GM21381 (cell line): Measurements from ENCODE around the gene INPP5D.
"Not testable (repeated sequence)": the region's sequence is repeated elsewhere in the genome, so short reads cannot be mapped to it uniquely, and the experiment has no call there.

Source experiments
- ATAC-seq: cut with Tn5 transposase; IDR thresholded peaks from one replicate; pipeline ENCODE4 v1.9.1; 2021; ENCODE audit warnings: mild to moderate bottlenecking, moderate library complexity; ENCODE audit not compliant: unreplicated experiment

Gene INPP5D

DNA sequence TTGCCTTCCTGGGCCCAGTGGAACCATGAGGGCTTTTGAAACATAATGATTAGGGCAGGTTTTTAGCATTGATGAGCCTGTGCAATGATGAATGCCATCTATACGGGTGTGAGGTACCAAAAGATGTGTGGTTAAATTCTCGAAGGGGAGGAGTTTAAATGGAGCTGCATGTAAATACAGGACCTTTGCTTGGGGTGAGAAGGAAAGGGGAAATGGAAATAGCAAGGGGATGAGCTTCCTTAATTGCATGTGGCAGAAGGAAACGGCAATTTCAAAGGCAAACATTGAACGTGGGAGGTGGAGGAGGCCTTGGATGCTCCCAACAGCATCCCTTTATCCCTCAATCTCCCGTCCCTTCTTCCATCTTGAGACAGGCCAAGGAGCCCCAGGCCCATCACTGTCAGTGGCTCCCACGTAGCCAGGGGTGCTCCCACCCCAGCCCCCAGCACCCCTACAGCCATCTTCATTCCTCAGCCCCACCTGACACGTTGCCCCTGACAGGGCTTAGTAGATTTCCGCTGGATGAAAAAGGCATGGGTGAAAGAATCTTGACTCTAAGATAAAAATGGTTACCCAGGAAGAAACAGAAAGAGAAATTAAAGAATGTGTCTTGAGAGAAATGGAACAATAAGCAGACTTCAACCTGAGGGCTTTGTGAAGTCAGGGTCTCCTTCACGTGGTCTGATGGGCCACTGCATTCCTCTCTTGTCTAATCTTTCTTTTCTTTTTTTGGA is 32.5 kb downstream of the INPP5D start:
- no peak for ATAC-seq

DNA sequence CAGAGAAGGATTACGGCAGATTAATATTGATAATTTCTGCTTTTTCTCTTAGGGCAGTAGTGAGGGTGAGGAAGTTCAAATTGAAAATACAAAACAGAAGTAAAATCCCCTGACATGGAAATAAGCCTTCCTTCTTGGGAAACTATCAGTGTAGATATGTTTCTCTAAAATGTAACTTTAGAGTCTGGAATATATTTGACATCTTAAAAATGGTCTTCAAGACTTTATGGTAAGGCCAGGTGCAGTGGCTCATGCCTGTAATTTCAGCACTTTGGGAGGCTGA is 33.0 kb downstream of the INPP5D start:
- no peak for ATAC-seq

DNA sequence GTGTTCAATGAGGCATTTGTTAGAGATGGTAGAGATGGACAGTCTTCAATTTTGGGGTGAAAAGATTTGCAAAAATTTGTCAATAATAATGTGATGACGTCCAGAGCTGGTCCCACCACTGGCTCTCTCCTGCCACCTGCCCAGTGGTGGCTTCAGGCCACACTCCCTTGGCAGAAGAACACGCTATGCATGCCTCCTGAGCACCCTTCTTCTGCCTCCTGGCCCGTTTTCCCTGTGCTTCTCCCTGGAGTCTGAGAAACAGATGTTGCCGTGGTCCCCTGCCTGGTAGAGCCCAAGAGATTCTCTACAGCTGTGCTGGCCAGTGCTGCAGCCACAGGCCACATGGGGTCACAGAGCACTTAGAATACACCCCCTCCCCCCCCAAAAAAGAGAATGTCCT is 33.6 kb downstream of the INPP5D start:
- ATAC-seq = no peak

DNA sequence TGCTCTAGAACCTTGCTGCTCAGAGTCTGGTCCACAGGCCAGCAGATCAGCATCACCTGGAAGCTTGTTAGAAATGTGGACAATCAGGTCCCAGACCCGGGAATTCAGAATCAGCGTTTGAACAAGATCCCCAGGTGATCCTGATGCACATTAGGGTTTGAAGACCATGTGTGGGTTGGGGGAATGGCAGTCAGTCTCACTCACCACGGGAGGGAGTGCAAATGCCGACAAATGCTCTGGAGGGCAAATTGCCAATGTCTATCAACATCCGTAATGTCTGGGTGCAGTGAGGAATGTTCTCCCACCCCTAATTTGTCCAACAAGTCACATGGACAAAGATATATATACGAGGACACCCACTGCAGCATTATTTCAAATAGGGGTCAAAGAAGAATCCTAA is 34.5 kb downstream of the INPP5D start:
- no peak for ATAC-seq

DNA sequence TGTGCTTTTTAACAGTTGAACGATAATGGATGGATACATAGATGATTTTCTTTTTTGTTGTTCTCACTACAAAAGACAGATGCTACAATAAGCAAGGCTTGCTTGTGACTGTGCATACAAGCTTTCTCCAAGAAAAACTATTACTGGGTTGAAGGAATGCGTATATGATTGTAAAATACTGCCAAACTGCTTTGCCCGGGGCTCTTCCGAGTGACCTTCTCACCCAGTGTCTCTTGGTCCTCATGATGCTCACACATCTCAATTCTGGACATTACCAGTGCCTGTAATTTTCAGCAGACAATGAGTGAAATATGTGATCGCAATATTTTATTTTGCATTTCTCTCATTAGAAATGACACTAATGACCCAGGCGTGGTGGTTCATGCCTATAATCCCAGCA is 35.9 kb downstream of the INPP5D start:
- ATAC-seq = no peak

DNA sequence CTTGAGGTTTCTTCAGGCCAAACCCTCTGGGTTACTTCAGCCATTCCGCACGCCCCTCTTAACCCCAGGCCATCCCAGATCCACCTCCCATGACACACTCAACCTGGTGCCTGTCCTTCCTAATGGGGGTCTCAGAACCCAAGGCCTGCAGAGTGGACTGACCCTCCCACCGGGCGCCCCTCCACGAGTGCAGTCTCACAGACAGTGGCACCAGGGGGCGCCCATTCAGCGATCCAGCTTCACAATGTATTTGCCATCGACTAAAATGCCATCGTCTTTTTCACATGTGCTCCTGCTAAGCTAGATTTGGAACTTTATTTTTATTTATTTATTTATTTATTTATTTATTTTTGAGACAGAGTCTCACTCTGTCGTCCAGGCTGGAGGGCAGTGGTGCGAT is 38.5 kb downstream of the INPP5D start:
- no peak for ATAC-seq

DNA sequence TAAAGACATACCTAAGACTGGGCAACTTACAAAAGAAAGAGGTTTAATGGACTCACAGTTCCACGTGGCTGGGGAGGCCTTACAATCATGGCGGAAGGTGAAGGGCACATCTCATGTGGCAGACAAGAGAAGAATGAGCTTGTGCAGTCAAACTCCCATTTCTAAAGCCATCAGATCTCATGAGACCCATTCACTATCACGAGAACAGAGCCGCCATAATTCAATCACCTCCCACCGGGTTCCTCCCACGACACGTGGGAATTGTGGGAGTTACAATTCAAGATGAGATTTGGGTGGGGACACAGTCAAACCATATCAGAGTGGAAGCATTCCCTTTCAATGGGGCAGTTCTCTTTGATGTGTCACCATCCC is 39.7 kb downstream of the INPP5D start:
- not testable (repeated sequence) for ATAC-seq

DNA sequence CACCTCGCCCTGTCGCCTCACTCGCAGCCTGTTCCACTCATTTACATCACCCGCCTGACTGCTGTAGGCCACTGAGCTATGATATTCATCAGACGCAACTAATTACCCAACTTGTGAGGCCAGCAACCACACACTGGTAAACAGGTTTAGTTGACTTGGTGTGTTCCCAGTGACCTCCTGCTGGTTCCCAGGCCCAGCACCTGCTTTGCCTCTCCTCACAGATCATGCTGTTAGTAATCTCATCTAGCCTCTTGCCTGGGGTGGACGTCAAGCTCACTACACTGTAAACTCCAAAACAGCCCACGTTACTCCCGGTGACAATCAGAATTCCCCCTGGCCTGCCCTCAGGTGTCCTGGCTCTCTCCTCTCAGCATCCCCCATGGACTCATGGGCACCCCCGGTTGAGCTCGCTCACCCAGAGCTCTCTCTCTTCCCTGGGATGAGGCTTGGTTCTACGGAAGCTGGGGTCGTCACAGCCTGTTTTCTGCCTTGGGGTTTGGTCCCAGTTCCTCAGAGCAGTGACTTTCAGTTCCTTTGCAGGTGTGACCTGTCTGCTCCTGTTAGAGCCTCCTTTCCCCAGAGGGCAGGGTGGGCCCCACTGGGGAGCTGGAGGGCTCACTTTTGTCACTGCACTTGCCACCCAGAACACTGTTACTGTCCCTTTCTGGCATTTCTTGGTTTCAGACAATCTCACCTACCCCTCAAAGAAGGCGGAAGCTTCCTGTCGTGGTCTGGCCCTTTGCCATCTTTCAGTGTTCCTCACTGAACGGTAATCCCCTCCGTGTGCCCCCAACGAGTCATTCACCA is 40.3 kb downstream of the INPP5D start:
- ATAC-seq = peak; percentile 85

DNA sequence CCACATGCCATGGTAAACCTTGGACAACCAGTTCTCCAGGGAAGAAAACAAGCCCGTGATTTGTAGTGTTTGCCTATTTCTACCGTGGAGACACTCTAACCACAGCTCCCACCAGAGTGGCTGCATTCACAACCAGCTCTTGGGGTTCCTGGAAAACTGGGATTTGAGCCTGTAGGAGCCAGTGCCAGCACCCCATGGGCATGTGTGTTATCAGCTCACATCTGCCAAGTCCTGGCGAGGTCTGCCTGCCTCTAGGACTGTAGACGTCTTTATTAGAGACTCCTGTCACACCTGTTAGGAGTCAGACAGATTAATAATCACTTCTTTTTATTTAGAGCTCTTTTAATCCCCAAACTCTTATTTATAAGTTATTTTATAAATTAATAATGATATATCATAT is 41.0 kb downstream of the INPP5D start:
- ATAC-seq = no peak

DNA sequence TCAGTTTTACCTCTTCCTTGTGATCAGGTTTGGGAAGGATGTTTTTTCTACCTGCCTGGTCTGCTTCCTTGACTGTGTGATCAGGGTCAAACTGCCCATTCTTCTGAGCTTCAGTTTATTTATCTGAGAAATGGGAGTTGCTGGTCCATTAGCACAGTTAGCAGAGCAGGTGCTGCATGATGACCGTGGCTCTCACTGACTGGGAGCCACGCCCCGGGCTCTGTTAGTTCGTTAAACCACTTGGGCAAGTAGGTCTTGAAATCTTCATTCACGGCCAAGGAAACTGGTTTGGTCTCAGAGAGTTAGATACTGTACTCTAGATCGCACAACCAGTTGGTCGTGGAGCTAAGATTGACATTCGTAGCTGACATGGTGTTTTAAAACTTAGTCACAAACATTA is 41.7 kb downstream of the INPP5D start:
- no peak for ATAC-seq

DNA sequence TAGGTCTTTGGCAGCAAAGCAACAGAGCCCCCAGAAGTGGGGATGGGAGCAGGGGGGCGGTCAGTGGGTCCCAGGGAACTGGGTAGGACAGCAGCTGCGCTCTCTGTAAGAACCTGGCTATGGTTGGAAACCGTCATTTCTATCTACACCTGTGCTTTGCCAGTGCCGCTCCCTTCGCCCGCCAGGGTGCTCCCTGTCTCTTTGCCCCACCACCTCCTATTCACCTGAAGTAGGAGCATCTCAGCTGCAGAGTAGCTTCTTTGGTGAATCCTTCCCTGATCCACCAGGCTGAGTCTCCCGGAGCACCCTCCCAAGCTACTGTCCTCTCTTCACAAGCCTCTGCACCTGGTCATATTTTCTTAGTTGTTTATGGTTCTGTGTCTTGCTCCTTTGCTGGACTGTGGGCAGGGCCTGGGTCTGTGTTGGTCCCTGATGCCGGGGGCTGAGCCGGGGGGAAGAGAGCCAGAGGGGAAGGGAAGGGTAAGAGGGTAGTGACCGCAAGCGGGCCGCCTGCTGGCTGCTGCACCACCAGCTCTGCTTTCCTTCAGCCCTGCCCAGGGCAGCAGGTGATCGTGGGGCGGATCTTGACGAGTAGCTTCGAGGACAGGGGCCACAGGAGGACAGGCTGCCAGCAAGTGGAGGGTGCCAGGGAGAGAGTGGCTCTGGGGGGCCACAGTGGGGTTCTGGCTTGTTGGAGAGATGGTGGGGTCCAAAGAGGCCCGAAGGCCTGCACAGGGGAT is 45.2 kb downstream of the INPP5D start:
- ATAC-seq = no peak

DNA sequence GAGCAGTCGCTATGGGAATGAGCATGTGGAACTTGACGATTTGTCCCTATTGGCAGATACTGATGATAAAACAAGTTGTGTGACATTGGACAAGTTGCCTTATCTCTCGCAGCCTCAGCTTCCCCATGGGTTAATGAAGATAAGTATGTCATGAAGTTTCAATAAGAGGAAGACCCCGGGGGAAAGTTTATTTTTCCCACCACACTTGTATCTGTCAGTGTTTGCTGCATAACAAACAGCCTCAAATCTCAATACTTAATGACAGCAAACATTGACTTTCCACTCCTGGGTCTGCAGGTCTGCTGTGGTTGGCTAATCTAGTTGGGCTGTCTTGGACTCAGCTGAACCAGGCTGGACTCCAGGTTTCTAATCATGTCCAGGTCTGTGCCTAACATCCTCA is 45.8 kb downstream of the INPP5D start:
- no peak for ATAC-seq

DNA sequence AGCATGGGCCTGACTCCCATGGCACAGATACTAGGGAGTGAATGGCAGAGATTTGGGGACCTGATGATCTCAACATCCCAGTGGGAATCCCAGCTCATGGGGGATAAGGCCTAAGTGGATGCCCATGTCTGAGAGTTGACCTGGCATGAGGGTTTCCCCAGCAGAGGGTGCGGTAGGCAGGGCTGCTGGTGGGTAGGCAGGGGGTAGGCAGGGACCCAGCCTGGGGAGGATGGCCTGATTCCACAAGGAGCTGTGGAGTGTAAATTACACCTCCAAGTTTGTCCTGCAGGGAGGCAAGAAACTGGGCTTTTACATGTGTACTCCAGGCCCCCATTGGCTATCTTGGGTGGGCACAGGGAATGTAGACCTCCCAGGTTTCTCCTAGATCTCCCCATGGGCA is 46.9 kb downstream of the INPP5D start:
- ATAC-seq = no peak

DNA sequence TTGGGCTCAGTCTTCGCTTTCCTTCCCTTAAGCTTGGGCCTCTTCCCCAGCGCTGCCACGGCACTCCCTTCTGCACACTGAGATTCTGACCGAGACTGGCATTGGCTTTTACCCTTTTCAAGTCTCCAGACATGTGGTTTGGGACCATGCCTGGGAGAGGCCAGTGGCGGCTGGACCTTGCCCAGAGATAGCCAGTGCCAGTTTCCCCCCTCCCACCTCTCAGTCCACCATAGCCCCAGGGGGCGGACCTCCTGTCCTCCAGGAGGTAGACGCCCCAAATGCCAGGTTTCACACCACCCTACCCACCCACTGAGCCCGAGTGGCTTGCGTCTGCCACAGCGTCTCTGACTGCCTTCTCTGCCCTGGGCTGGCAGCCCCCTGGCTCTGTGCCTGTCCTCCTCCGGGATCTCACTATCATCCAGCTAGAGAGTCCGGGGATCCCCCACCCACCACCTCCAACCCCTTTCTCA is 47.7 kb downstream of the INPP5D start:
- ATAC-seq = no peak

DNA sequence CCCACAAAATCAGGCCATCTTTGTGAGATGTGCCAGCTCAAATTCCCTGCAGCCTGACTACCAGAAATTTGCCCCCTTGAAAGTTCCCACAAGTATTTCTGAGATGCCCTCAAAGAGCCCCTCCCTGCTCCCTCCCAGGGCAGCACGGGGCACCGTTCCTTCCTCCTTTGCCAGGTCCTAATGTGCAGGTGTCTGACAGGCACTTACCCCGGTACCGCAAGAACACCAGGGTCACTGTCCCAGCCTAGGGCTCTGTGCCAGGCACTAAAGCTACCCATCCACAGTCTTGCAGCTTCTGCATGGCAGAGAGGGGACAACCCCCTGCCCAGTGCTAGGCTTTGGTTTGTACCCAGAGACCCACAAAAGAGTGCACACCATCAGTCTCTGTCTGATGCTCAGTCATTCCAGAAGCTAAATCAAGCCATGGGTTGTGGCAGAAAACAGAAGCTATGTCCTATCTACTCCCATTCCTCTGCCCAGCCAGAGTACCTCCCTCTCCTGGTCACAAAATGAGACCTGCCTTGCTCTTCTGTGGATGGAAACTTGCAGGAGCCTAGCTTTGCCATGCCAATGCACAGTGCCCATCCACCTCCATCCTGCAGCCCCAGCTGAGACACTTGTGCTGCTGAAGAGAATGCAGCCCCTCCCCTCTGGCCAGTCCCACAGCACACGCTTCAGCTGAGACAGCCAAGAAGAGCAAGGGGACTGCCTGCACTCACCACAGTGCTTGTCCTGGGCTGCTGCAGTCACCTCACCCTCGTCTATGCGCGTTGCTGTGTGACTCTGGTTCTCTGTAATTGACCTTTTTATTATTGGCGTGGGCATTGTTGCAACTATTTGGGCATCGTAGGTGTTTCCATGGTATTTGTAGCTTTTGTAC is 48.7 kb downstream of the INPP5D start:
- ATAC-seq = no peak

DNA sequence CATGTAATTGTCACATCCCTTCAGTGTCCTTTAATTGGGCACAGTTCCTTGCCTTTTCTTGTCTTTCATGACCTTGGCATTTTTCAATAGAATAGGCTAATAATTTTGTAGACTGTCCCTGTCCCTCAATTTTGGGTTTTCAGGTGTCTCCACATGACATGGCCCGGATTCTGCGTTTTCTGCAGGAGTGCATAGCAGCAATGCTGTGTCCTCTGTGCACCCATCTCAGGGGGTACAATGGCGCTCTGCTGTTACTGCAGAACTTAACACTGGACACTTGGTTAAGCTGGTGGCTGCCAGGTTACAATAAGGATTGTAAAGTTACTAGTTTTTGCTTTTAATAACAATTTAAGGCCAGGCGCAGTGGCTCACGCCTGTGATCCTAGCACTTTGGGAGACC is 51.3 kb downstream of the INPP5D start:
- no peak for ATAC-seq

DNA sequence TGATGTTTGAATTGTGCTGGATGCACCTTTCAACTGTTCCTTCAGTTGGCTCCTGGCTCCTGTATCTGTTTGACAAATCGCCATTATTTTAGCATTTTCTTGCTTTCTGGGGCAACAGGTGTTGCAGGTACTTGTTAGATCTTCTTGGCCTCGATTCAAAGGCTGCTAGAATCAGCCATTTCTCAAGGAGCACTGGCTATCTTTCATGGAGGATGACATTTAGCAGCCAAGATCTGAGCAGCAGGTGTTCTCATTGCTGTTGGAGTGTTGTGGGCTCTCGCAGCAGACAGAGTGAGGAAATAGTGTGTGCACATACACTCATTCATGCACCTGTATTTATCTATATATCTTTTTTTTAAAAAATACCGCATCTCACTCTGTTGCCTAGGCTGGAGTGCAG is 52.2 kb downstream of the INPP5D start:
- ATAC-seq = no peak

DNA sequence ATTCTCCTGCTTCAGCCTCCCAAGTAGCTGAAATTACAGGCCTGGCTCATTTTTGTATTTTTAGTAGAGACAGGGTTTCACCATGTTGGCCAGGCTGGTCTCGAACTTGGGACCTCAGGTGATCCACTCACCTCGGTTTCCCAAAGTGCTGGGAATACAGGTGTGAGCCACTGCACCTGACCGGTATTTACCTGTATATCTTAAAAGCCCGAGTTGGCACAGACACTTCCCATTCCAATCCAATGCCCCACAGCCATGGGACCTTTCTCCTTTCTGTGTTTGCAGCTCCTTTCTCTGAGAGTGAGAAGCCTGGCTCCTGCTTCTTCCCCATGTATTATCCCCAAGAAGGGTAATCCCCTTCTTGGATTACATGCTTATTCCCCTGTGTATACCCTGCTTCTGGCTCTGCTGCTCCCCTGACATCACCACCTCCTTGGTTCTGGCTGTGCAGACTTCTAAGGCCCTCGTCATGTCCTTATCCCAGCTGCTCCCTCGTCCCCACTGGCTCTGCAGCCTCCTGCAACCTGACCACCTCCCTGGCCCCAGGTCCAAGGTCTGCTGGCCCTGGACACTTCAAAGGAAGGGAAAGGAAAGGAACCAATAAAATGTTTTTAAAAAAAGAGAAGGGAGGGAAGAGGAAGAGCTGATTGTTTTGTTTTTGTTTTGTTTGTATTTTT is 52.8 kb downstream of the INPP5D start:
- no peak for ATAC-seq

DNA sequence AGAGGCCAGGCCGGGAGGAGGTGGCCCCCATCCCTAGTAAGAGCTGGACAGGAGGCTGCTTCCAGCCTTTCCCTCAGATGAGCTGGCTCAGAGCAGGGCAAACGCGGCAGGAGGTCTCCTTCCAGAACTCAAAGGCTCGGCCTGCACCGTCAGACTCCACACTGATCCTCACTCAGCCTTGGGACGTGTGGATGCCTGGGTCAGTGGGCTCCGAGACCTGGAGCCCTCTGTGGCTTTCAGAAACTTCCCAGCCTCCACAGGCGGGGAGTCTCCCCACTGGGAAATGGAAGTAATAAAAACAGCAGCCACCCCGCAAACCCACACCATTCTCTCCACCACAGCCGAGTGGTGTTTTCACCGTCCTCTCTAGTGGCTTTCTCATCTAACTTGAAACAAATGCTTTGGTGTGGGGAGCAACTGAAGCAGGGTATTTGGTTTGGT is 54.3 kb downstream of the INPP5D start:
- ATAC-seq = no peak

DNA sequence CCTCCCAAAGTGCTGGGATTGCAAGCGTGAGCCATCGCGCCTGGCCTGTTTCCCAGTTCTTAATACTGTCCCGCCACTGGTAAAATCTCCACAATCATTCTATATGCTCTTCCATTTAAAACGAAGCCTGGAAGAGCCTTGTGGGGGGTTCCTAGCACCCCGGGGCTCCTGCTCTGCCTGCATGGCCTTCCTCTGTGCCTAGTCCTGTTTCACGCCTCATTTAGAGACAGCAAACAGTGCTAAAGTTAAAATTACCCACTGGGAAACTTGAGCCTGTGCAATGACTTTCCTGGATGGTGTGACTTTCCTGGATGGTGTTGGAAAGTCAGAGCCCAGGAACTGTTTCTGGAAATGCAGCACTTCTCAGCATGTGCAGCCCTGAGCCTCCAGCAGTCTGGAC is 55.0 kb downstream of the INPP5D start:
- ATAC-seq = no peak
